H1 (cell line): Measurements from ENCODE around the gene ACYP2. TPM values are rescaled to one million over a fixed set of nuclear protein-coding genes. Genes with fewer than 3 reads are reported as not detected.

Experiments
- CTCF ChIA-PET: fragments of 300-600 bp; sonication (Branson Sonifier 250); formaldehyde crosslinking; loops from one replicate; lab custom pipeline; 2021; ENCODE audit not compliant: partially characterized antibody; lab: Charles Lee
- POLR2A ChIA-PET: fragments of 300-600 bp; sonication (Branson Sonifier 250); formaldehyde crosslinking; loops from one replicate; lab custom pipeline; 2021; ENCODE audit warnings: inconsistent platforms; ENCODE audit not compliant: partially characterized antibody; lab: Charles Lee
- DNase-seq, 2 experiments: peaks; one replicate each; pipeline versions ENCODE4 v3.0.0 to v3.0.0-alpha.2; 2010 to 2022; ENCODE audit warnings: low spot score in 2 of 2, low read depth in 1 of 2, mixed read lengths in 1 of 2
- FAIRE-seq: peaks from 2 replicates; lab custom pipeline; 2011; peaks lifted over from hg19 to GRCh38; lab: Jason Lieb, UNC
- H2AFZ ChIP-seq: 2 replicates; pipeline ENCODE4 v1.8.1; 2012; ENCODE audit warnings: low read length, inconsistent platforms
- H2AK5ac ChIP-seq: 2 replicates; pipeline ENCODE4 v1.6.1; 2013; ENCODE audit warnings: low read depth, low read length
- H2BK120ac ChIP-seq: replicated peaks from 2 replicates; pipeline ENCODE3; 2013; ENCODE audit warnings: low read depth, low read length, inconsistent platforms
- H2BK12ac ChIP-seq: 2 replicates; pipeline ENCODE4 v1.6.1; 2013; ENCODE audit warnings: low read depth, low read length
- H2BK15ac ChIP-seq: 2 replicates; pipeline ENCODE4 v1.6.1; 2013; ENCODE audit warnings: low read length
- H2BK20ac ChIP-seq: 2 replicates; pipeline ENCODE4 v1.6.1; 2013; ENCODE audit warnings: low read length
- H2BK5ac ChIP-seq: 2 replicates; pipeline ENCODE4 v1.6.1; 2013; ENCODE audit warnings: low read depth, low read length
- H3K14ac ChIP-seq: 2 replicates; pipeline ENCODE4 v1.6.1; 2013; ENCODE audit warnings: inconsistent platforms; ENCODE audit not compliant: insufficient read length
- H3K18ac ChIP-seq: 2 replicates; pipeline ENCODE4 v1.6.1; 2013; ENCODE audit warnings: low read length; ENCODE audit errors: extremely low read depth
- H3K23ac ChIP-seq: 2 replicates; pipeline ENCODE4 v1.6.1; 2013; ENCODE audit warnings: inconsistent platforms; ENCODE audit not compliant: insufficient read length
- H3K23me2 ChIP-seq: 2 replicates; pipeline ENCODE4 v1.6.1; 2013; ENCODE audit warnings: low read depth, low read length
- H3K27ac ChIP-seq: 2 replicates; pipeline ENCODE4 v1.6.1; 2011; ENCODE audit warnings: low read depth, low read length, inconsistent platforms
- H3K27me3 ChIP-seq, 4 experiments: replicated peaks in 1 of 4; 1 replicate in 1 of 4; 2 replicates in 3 of 4; pipeline versions ENCODE4 v1.6.1 to v1.8.1; 2011 to 2013; ENCODE audit warnings: low read length in 3 of 4, mild to moderate bottlenecking in 3 of 4, inconsistent platforms in 2 of 4, mixed read lengths in 2 of 4, moderate library complexity in 1 of 4; ENCODE audit not compliant: control insufficient read depth in 3 of 4, insufficient read depth in 3 of 4; ENCODE audit errors: extremely low read depth in 1 of 4
- H3K36me3 ChIP-seq, 4 experiments: 2 replicates each; pipeline versions ENCODE4 v1.6.1 to v1.8.1; 2011 to 2013; ENCODE audit warnings: mild to moderate bottlenecking in 4 of 4, low read length in 3 of 4, moderate library complexity in 2 of 4, control low read depth in 1 of 4, inconsistent platforms in 1 of 4; ENCODE audit not compliant: insufficient read depth in 4 of 4, control insufficient read depth in 2 of 4
- H3K4ac ChIP-seq: replicated peaks from 2 replicates; pipeline ENCODE3; 2013; ENCODE audit warnings: low read length, low read depth, mixed read lengths, inconsistent platforms; ENCODE audit not compliant: insufficient read length
- H3K4me1 ChIP-seq, 4 experiments: replicated peaks in 1 of 4; 1 replicate in 1 of 4; 2 replicates in 3 of 4; pipeline versions ENCODE4 v1.6.1 to v1.8.1; 2011 to 2013; ENCODE audit warnings: low read length in 3 of 4, inconsistent platforms in 2 of 4, mixed read lengths in 1 of 4; ENCODE audit not compliant: insufficient read depth in 4 of 4, control insufficient read depth in 3 of 4
- H3K4me2 ChIP-seq, 2 experiments: 2 replicates each; pipeline versions ENCODE4 v1.6.1 to v1.8.1; 2011 to 2013; ENCODE audit warnings: low read depth in 2 of 2, low read length in 2 of 2, control low read depth in 1 of 2, inconsistent platforms in 1 of 2, mild to moderate bottlenecking in 1 of 2; ENCODE audit not compliant: insufficient read depth in 1 of 2
- H3K4me3 ChIP-seq, 4 experiments: fragments of 200-600, 300-600 bp in 1 of 4; sonication (generic), shearing (Covaris generic), sonication (Bioruptor Twin) in 1 of 4; 2 replicates each; pipeline versions ENCODE4 v1.5.1 to v1.8.1; 2011 to 2016; ENCODE audit warnings: low read length in 4 of 4, low read depth in 3 of 4, control low read depth in 2 of 4, inconsistent platforms in 2 of 4, mild to moderate bottlenecking in 2 of 4, mixed read lengths in 1 of 4, moderate library complexity in 1 of 4; ENCODE audit not compliant: insufficient read depth in 2 of 4; ENCODE audit errors: extremely low read depth in 1 of 4
- H3K56ac ChIP-seq: replicated peaks from 2 replicates; pipeline ENCODE3; 2013; ENCODE audit warnings: low read depth, mild to moderate bottlenecking, mixed read lengths, low read length, inconsistent platforms; ENCODE audit not compliant: insufficient read length
- H3K79me1 ChIP-seq: 2 replicates; pipeline ENCODE4 v1.6.1; 2013; ENCODE audit warnings: low read depth, low read length, control low read depth
- H3K79me2 ChIP-seq, 2 experiments: 2 replicates each; pipeline versions ENCODE4 v1.6.1 to v1.8.1; 2012 to 2013; ENCODE audit warnings: low read length in 2 of 2, mild to moderate bottlenecking in 2 of 2, inconsistent platforms in 1 of 2; ENCODE audit not compliant: insufficient read depth in 2 of 2, control insufficient read depth in 1 of 2
- H3K9ac ChIP-seq, 4 experiments: replicated peaks in 1 of 4; 1 replicate in 1 of 4; 2 replicates in 3 of 4; pipeline versions ENCODE4 v1.6.1 to v1.8.1; 2011 to 2013; ENCODE audit warnings: low read depth in 3 of 4, low read length in 3 of 4, control low read depth in 2 of 4, mild to moderate bottlenecking in 2 of 4, moderate library complexity in 2 of 4, inconsistent platforms in 1 of 4; ENCODE audit errors: extremely low read depth in 1 of 4
- H3K9me3 ChIP-seq, 2 experiments: 2 replicates each; pipeline versions ENCODE4 v1.6.1 to v1.8.1; 2012 to 2013; ENCODE audit warnings: mild to moderate bottlenecking in 2 of 2, moderate library complexity in 2 of 2, control low read depth in 1 of 2, inconsistent platforms in 1 of 2, low read depth in 1 of 2, low read length in 1 of 2, mixed read lengths in 1 of 2; ENCODE audit not compliant: insufficient read depth in 2 of 2
- H4K20me1 ChIP-seq, 2 experiments: replicated peaks in 1 of 2; 2 replicates each; pipeline versions ENCODE3 to v1.8.1; 2011 to 2013; ENCODE audit warnings: inconsistent platforms in 2 of 2, low read length in 2 of 2, mild to moderate bottlenecking in 1 of 2; ENCODE audit not compliant: insufficient read depth in 2 of 2, control insufficient read depth in 1 of 2
- H4K5ac ChIP-seq: 2 replicates; pipeline ENCODE4 v1.6.1; 2013; ENCODE audit warnings: low read length, low read depth, mixed read lengths, inconsistent platforms; ENCODE audit not compliant: insufficient read length
- H4K8ac ChIP-seq: 2 replicates; pipeline ENCODE4 v1.8.0; 2013; ENCODE audit warnings: mild to moderate bottlenecking, moderate library complexity, low read length, inconsistent platforms; ENCODE audit not compliant: insufficient read depth; ENCODE audit errors: extremely low read depth
- H4K91ac ChIP-seq: replicated peaks from 2 replicates; pipeline ENCODE3; 2013; ENCODE audit warnings: low read length, mixed read lengths, inconsistent platforms; ENCODE audit not compliant: insufficient read length
- MAFK ChIP-seq: IDR thresholded peaks from 2 replicates; pipeline ENCODE4 v1.6.1; 2012; ENCODE audit warnings: low read depth, mild to moderate bottlenecking, improper control_type of control experiment, low read length
- WGBS, 2 experiments: shearing (Covaris generic) in 1 of 2; methylation state at CpG; one replicate each; pipeline versions ENCODE4 v1.1.6 to v1.1.7; 2013 to 2015; ENCODE audit warnings: low lambda C conversion rate in 2 of 2, mixed read lengths in 2 of 2, inconsistent platforms in 1 of 2, low coverage in 1 of 2, missing lambda C conversion rate in 1 of 2; ENCODE audit not compliant: insufficient replicate concordance in 2 of 2, insufficient coverage in 1 of 2, insufficient read length in 1 of 2; ENCODE audit errors: extremely low coverage in 1 of 2, missing lambda C conversion rate in 1 of 2; 5-methylcytosine and 5-hydroxymethylcytosine counted together
- polyA plus RNA-seq, 7 experiments: library from polyadenylated mRNA; depleted of rRNA in 3 of 7; stranded (reverse) in 5 of 7; unstranded in 2 of 7; fragments of >200 nt in 5 of 7; fragments of 200-250 nt in 2 of 7; gene quantifications; 1 replicate in 5 of 7; 2 replicates in 1 of 7; 4 replicates in 1 of 7; pipeline versions ENCODE4 v1.2.1 to v1.2.3, GENCODE V29; 2011 to 2013; ENCODE audit warnings: missing spikeins in 2 of 7, mixed read lengths in 2 of 7
- total RNA-seq: library from RNA; stranded (reverse); fragmentation: NEBNext Ultra II Directional; extraction: Animal tissue kit (Norgen Biotek cat#: 25700); gene quantifications from 2 replicates; pipeline ENCODE4 v1.2.1, GENCODE V29; 2021
- TF ChIP-seq, protein P1 (sequence below): IDR thresholded peaks from 2 replicates; pipeline ENCODE4 v1.6.1; 2012; ENCODE audit warnings: low read length, inconsistent platforms

ACYP2 gene
- total and polyA plus RNA-seq, 2 of the 8 experiments (the other 6 are each of a cell fraction or from before 2014, with no cell fraction given), result 3.4 to 4.4 TPM

DNA sequence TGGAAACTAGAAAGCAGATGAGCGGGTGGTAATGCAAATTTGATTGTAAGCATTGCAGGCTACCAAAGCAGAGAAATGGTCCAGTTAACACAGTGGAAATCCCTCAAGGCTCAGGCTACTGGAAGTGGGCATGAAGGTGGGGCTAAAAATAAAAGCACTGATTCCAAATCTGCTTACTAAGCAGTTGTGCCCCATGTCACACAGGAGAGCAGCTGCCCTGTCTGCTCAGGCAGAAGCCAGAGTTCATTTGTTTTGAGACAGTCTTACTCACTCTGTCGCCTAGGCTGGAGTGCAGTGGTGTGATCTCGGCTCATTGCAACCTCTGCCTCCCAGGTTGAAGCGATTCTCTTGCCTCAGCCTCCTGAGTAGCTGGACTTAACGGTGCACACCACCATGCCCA is 183.1 kb downstream of the ACYP2 start:
- WGBS, 2 experiments, result 80% methylated on average over 5 of the region's 5 CpGs; no CpG with 5 or more reads in 1 of the 2 experiments

More for the DNA sequence above, 183.1 kb downstream of the ACYP2 start:
- no peak overlapping the region for H3K27ac ChIP-seq
- H2AK5ac ChIP-seq, result no peak overlapping the region
- ChIA-PET POLR2A (no interaction called here), CTCF (interaction anchor here (0.6 kb wide), 1 partner anchor 95 kb away, joined by 3 read pairs; no protein-coding TSS in a partner anchor)
- no peak overlapping the region for H3K14ac ChIP-seq
- no peaks in the 10 kb centered on the region for H3K79me1 ChIP-seq
- TF ChIP-seq, protein P1, sequence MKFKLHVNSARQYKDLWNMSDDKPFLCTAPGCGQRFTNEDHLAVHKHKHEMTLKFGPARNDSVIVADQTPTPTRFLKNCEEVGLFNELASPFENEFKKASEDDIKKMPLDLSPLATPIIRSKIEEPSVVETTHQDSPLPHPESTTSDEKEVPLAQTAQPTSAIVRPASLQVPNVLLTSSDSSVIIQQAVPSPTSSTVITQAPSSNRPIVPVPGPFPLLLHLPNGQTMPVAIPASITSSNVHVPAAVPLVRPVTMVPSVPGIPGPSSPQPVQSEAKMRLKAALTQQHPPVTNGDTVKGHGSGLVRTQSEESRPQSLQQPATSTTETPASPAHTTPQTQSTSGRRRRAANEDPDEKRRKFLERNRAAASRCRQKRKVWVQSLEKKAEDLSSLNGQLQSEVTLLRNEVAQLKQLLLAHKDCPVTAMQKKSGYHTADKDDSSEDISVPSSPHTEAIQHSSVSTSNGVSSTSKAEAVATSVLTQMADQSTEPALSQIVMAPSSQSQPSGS, result no peak
- peak; percentile 30; the same call in 1 of the 2 replicates for TF ChIP-seq MAFK
- no peak overlapping the region for H2BK15ac ChIP-seq
- no peaks in the 10 kb centered on the region for H3K27me3 ChIP-seq
- no peak overlapping the region for H2AFZ ChIP-seq
- DNase-seq (no peak), FAIRE-seq (no peak)
- no peak overlapping the region for H4K91ac ChIP-seq
- no peak overlapping the region for H2BK120ac ChIP-seq
- no peak overlapping the region for H3K18ac ChIP-seq
- H3K23ac ChIP-seq, result no peak overlapping the region
- H4K20me1 ChIP-seq, result no peaks in the 10 kb centered on the region
- H3K23me2 ChIP-seq, result no peaks in the 10 kb centered on the region
- no peak overlapping the region for H3K4ac ChIP-seq
- H3K56ac ChIP-seq, result no peak overlapping the region
- H3K9me3 ChIP-seq, result no peaks in the 10 kb centered on the region
- H3K4me2 ChIP-seq, result no peak overlapping the region
- H2BK12ac ChIP-seq, result no peak overlapping the region
- no peak overlapping the region for H4K5ac ChIP-seq
- peaks cover 0 to 5% (median 1%) of the 10 kb centered on the region in 4 experiments; a peak in 2 of 7 replicates for H3K4me1 ChIP-seq
- no peaks in the 10 kb centered on the region for H3K79me2 ChIP-seq
- no peak overlapping the region; a peak in 1 of 7 replicates for H3K9ac ChIP-seq
- H2BK20ac ChIP-seq, result no peak overlapping the region
- no peak overlapping the region for H4K8ac ChIP-seq
- H3K36me3 ChIP-seq, result no peaks in the 10 kb centered on the region
- no peak overlapping the region for H2BK5ac ChIP-seq
- no peak overlapping the region for H3K4me3 ChIP-seq
